GM12892 (cell line): ENCODE results near the gene NEDD4L.

ENCODE experiments used
- POLR2A ChIP-seq: IDR thresholded peaks from 2 replicates; pipeline ENCODE4 v1.6.1; 2011; ENCODE audit warnings: low read depth, low read length, control low read depth
- TAF1 ChIP-seq: IDR thresholded peaks from 2 replicates; pipeline ENCODE4 v1.6.1; 2011; ENCODE audit warnings: low read depth, mild to moderate bottlenecking, control low read depth, low read length, borderline replicate concordance

DNA sequence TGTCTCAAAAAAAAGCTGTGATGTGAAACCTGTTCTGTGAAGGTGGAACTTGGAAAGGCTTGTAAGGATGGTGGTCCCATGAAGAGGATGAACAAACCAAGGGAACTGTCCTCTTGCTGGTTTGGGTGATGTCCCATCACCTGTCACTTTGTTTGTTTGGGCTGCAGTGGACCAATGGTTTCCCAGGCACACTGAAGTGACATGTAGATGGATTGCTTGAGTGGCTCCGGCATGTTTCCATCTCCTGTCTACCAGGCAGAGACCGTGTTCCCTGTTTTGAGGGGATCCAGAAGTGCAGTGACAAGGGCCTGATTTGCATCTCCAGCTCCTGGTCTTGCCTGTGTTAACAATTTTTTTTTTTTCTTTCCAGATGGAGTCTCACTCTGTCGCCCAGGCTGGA is 8.9 kb downstream of the NEDD4L start:
- TF ChIP-seq POLR2A (no peak), TAF1 (no peak)
